Stimulated activated naive CD8-positive, alpha-beta T cell treated with anti-CD3 and anti-CD28 coated beads, Interleukin-15, Interleukin-2, amounts not matched to agents 100 U/mL and 50 U/mL, for 24 hours (primary cell): ENCODE results near the gene SELENOM.
A peak's percentile ranks its signal among the peaks of the same experiment; 100 is the strongest.

Experiments
- ATAC-seq: fragments of 150-1000 bp; cut with Tn5 transposase; one replicate; pipeline ENCODE4 v1.10.0; 2021
- DNase-seq: peaks from one replicate; pipeline ENCODE4 v3.0.0; 2021

The SELENOM gene

GRCh38 chr22:31107178-31107893, at the start of gene SELENOM:
Gene SELENOM, minus strand, starts transcription at chr22:31107568. Its CDS starts 63 bp downstream, at chr22:31107505.
- ATAC-seq (peak; percentile 98), DNase-seq (peak; percentile 90)

- DNase-seq, result no peak
- ATAC-seq, result no peak
These were observed 48.1 kb upstream of the SELENOM start for GRCh38 chr22:31155422-31155821.

GRCh38 chr22:31154975-31155374, 47.6 kb upstream of the SELENOM start:
- DNase-seq (no peak), ATAC-seq (no peak)

GRCh38 chr22:31153357-31153756, 46.0 kb upstream of the SELENOM start:
- ATAC-seq, result no peak
- DNase-seq, result no peak

- no peak for DNase-seq
- ATAC-seq, result no peak
These were observed 44.5 kb upstream of the SELENOM start for GRCh38 chr22:31151872-31152271.

GRCh38 chr22:31150615-31151014, 43.2 kb upstream of the SELENOM start:
- ATAC-seq (no peak), DNase-seq (no peak)

- peak; percentile 57 for ATAC-seq
- peak; percentile 42 for DNase-seq
These were observed 41.7 kb upstream of the SELENOM start for GRCh38 chr22:31148953-31149627.

- no peak for ATAC-seq
These were observed 41.1 kb upstream of the SELENOM start for GRCh38 chr22:31148488-31148887.

GRCh38 chr22:31144223-31144622, 36.9 kb upstream of the SELENOM start:
- ATAC-seq, result no peak
- DNase-seq, result no peak

More at GRCh38 chr22:31148488-31148887, 41.1 kb upstream of the SELENOM start:
- DNase-seq, result no peak

- DNase-seq, result no peak
- ATAC-seq, result no peak
These were observed 36.2 kb upstream of the SELENOM start for GRCh38 chr22:31143537-31143936.

- ATAC-seq (no peak), DNase-seq (no peak)
These were observed 35.7 kb upstream of the SELENOM start for GRCh38 chr22:31143038-31143437.

- ATAC-seq (no peak), DNase-seq (no peak)
These were observed 34.9 kb upstream of the SELENOM start for GRCh38 chr22:31142285-31142684.

GRCh38 chr22:31141551-31141950, 34.2 kb upstream of the SELENOM start:
- ATAC-seq, result no peak
- DNase-seq, result no peak

GRCh38 chr22:31140746-31141145, 33.4 kb upstream of the SELENOM start:
- no peak for ATAC-seq
- no peak for DNase-seq

GRCh38 chr22:31139866-31140716, 32.7 kb upstream of the SELENOM start, which contains the start of gene PLA2G3:
Gene PLA2G3, minus strand, starts transcription at chr22:31140508. Its CDS starts 154 bp downstream, at chr22:31140354.
- DNase-seq (no peak), ATAC-seq (no peak)

GRCh38 chr22:31139066-31139465, 31.7 kb upstream of the SELENOM start:
- ATAC-seq, result no peak
- DNase-seq, result no peak

GRCh38 chr22:31138126-31138525, 30.8 kb upstream of the SELENOM start:
- no peak for DNase-seq

GRCh38 chr22:31137721-31138120, 30.4 kb upstream of the SELENOM start:
- no peak for DNase-seq
- ATAC-seq, result no peak

More at GRCh38 chr22:31138126-31138525, 30.8 kb upstream of the SELENOM start:
- ATAC-seq, result no peak

GRCh38 chr22:31136711-31137110, 29.3 kb upstream of the SELENOM start:
- ATAC-seq (no peak), DNase-seq (no peak)

GRCh38 chr22:31136155-31136554, 28.8 kb upstream of the SELENOM start:
- DNase-seq, result no peak

GRCh38 chr22:31135706-31136105, 28.3 kb upstream of the SELENOM start:
- DNase-seq (no peak), ATAC-seq (no peak)

More at GRCh38 chr22:31136155-31136554, 28.8 kb upstream of the SELENOM start:
- ATAC-seq, result no peak

- DNase-seq (no peak), ATAC-seq (no peak)
These were observed 27.3 kb upstream of the SELENOM start for GRCh38 chr22:31134688-31135087.

- ATAC-seq (no peak), DNase-seq (no peak)
These were observed 26.5 kb upstream of the SELENOM start for GRCh38 chr22:31133911-31134310.
